ENCODE measurements around the gene ERLEC1. TPM values are rescaled to one million over a fixed set of nuclear protein-coding genes. Genes with fewer than 3 reads are reported as not detected.

ERLEC1 gene
- total and polyA plus RNA-seq, 8 donors: 16.8 to 45.9 (median 33.3) TPM

GRCh38 chr2:53744395-53745065 is 42.3 kb upstream of the ERLEC1 start:
- H3K4me1 ChIP-seq: peaks cover 0 to 7% (median 0%) of the 10 kb centered on the region in 3 donors
- H3K27ac ChIP-seq: no peak overlapping the region
- ATAC-seq (peak in 3 of 4 donors; percentile 63 to 79 (median 77)), FAIRE-seq (no peak), DNase-seq (no peak)
- intact Hi-C loops (cut with DNase I): no loop called here
- no peaks in the 10 kb centered on the region for H3K36me3 ChIP-seq
- H3K4me3 ChIP-seq: no peak overlapping the region
- no peak for TF ChIP-seq CTCF (IDR thresholded peaks at IDR 0.05)
- H3K27me3 ChIP-seq: no peaks in the 10 kb centered on the region
- WGBS, 2 donors: 76 to 86% methylated on average over 2 of the region's 2 CpGs
- H3K9me3 ChIP-seq: no peaks in the 10 kb centered on the region

GRCh38 chr2:53750041-53750768 is 36.6 kb upstream of the ERLEC1 start:
- H3K4me3 ChIP-seq: no peak overlapping the region
- ATAC-seq (no peak), DNase-seq (no peak), FAIRE-seq (no peak)
- no peaks in the 10 kb centered on the region for H3K4me1 ChIP-seq
- 76 to 77% methylated on average over 4 of the region's 4 CpGs for WGBS, 2 donors
- no peaks in the 10 kb centered on the region for H3K36me3 ChIP-seq
- TF ChIP-seq CTCF (IDR thresholded peaks at IDR 0.05): no peak
- H3K27me3 ChIP-seq: no peaks in the 10 kb centered on the region
- no peaks in the 10 kb centered on the region for H3K9me3 ChIP-seq
- H3K27ac ChIP-seq: no peak overlapping the region
- intact Hi-C loops (cut with DNase I): no loop called here

- H3K9me3 ChIP-seq: no peaks in the 10 kb centered on the region
- no peaks in the 10 kb centered on the region for H3K27me3 ChIP-seq
- no peak overlapping the region for H3K4me3 ChIP-seq
- no peak for FAIRE-seq
- no peak for TF ChIP-seq CTCF (IDR thresholded peaks at IDR 0.05)
- no peak for ATAC-seq
- intact Hi-C loops (cut with DNase I): no loop called here
- no peak overlapping the region for H3K27ac ChIP-seq
- H3K4me1 ChIP-seq: no peaks in the 10 kb centered on the region
- WGBS, 2 donors: 91 to 93% methylated on average over 1 of the region's 1 CpG
- H3K36me3 ChIP-seq: no peaks in the 10 kb centered on the region
- DNase-seq: no peak
Observed at GRCh38 chr2:53751728-53752127, 35.1 kb upstream of the ERLEC1 start.

GRCh38 chr2:53752385-53752784 is 34.5 kb upstream of the ERLEC1 start:
- 87 to 90% methylated on average over 4 of the region's 4 CpGs for WGBS, 2 donors

More at GRCh38 chr2:53752385-53752784, 34.5 kb upstream of the ERLEC1 start:
- Histone ChIP-seq H3K27ac (no peak overlapping the region), H3K9me3 (no peaks in the 10 kb centered on the region), H3K27me3 (no peaks in the 10 kb centered on the region), H3K36me3 (no peaks in the 10 kb centered on the region), H3K4me3 (no peak overlapping the region), H3K4me1 (no peaks in the 10 kb centered on the region)
- TF ChIP-seq CTCF (IDR thresholded peaks at IDR 0.05): no peak
- ATAC-seq (no peak), DNase-seq (no peak), FAIRE-seq (no peak)
- intact Hi-C loops (cut with DNase I): no loop called here

All from pancreas (tissue), 10 donors.